HG03108 (cell line): ENCODE data around the gene GNB1L.

Experiments
- ATAC-seq: cut with Tn5 transposase; IDR thresholded peaks from one replicate; pipeline ENCODE4 v1.9.1; 2021; ENCODE audit warnings: moderate library complexity; ENCODE audit not compliant: unreplicated experiment

The GNB1L gene

GRCh38 chr22:19765477-19766239, 89.0 kb downstream of the GNB1L start:
- no peak for ATAC-seq

- no peak for ATAC-seq
Observed at GRCh38 chr22:19764636-19765476, 89.8 kb downstream of the GNB1L start.

GRCh38 chr22:19764299-19764593, 90.4 kb downstream of the GNB1L start:
- ATAC-seq, result no peak

GRCh38 chr22:19763458-19764298, 91.0 kb downstream of the GNB1L start:
- ATAC-seq, result no peak

GRCh38 chr22:19762568-19763457, 91.9 kb downstream of the GNB1L start:
- ATAC-seq, result no peak

GRCh38 chr22:19761725-19762567, 92.7 kb downstream of the GNB1L start:
- ATAC-seq, result no peak

GRCh38 chr22:19760951-19761724, 93.5 kb downstream of the GNB1L start:
- no peak for ATAC-seq

GRCh38 chr22:19760058-19760950, 94.4 kb downstream of the GNB1L start, which contains the start of gene TBX1:
TBX1 (plus strand) TSS chr22:19760778; CDS start chr22:19760844, 66 bp downstream.
- ATAC-seq, result no peak

- no peak for ATAC-seq
Observed at GRCh38 chr22:19759427-19760057, 95.1 kb downstream of the GNB1L start.

- no peak for ATAC-seq
Observed at GRCh38 chr22:19758896-19759426, 95.7 kb downstream of the GNB1L start.

- no peak for ATAC-seq
Observed at GRCh38 chr22:19757985-19758895, 96.4 kb downstream of the GNB1L start.

- ATAC-seq, result no peak
Observed at GRCh38 chr22:19757140-19757984, 97.3 kb downstream of the GNB1L start.

- ATAC-seq, result no peak
Observed at GRCh38 chr22:19756288-19757128, 98.2 kb downstream of the GNB1L start.

GRCh38 chr22:19755722-19756287, 98.9 kb downstream of the GNB1L start:
- ATAC-seq, result no peak
